Activated CD4-positive, alpha-beta T cell treated with anti-CD3 and anti-CD28 coated beads, Interleukin-2, amount 50 U/mL, for 48 hours (primary cell): ENCODE data around the gene LRCH1.
A peak's percentile ranks its signal among the peaks of the same experiment; 100 is the strongest.
"Not testable (repeated sequence)": the region's sequence is repeated elsewhere in the genome, so short reads cannot be mapped to it uniquely, and the experiment has no call there.

Experiments used
- DNase-seq, 2 experiments: peaks; one replicate each; pipeline ENCODE4 v3.0.0-alpha.2; 2020

The LRCH1 gene

DNA sequence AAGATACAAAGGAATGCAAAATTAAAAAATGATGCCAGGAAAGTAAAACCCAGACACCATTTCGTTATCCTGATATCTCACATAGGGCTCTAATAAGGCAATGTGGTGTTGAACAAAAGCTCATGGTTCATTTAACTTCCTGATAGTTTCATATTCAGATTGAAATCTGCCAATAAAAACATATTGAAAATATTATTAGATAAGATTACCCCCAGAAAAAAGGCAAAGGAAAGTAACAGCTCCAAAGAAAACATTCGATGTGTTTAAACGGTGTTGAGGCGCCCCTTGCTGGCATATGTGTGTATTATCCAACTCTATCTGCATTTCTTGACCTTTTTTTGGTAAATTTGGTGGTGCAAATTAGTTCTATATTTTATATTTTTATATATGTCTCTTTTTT is 168.1 kb downstream of the LRCH1 start:
- DNase-seq, result peak; percentile 37 to 45

GRCh38 chr13:46726347-46726746 is 173.4 kb downstream of the LRCH1 start:
- DNase-seq, result no peak

GRCh38 chr13:46728777-46729176 is 175.8 kb downstream of the LRCH1 start:
- DNase-seq, result peak; percentile 21 to 40

GRCh38 chr13:46731535-46731934 is 178.6 kb downstream of the LRCH1 start:
- no peak for DNase-seq

- no peak for DNase-seq
Observed at GRCh38 chr13:46735425-46735824, 182.5 kb downstream of the LRCH1 start.

DNA sequence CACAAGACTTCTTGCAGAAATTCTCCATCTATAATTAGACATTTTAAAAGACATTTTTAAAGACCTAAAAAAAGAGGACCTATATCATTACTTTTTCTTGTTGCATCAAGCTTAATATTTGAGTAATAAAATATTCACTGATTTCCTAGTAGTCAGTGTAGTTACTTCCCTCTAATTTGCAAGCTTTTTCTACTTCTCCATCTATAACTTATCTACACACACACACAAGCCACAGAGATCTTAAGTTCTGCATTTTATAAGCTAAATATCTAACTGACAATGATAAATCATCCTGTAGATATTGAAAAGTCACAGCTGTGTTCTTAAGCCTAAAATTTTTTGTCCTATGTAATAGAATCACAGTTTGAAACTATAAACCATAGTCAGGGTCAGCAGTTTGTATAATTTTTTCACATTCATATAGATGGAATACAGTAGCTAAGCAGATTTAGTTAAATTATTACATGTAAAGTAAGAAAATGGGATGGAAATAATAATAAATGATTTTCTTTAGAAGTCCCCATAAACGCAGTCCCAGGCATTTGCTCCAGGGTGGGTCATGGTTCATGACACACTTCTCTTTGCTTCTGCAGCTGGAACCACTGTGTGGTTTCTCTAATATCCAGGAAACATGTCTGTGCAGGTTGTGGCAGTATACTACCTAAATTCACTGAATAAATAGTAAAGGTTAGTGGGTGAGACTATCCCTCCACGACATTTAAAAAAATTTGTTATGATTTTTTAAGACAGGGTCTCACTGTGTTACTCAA is 183.8 kb downstream of the LRCH1 start:
- no peak for DNase-seq

- no peak for DNase-seq
Observed at GRCh38 chr13:46738055-46738454, 185.1 kb downstream of the LRCH1 start.

GRCh38 chr13:46738766-46739165 is 185.8 kb downstream of the LRCH1 start:
- DNase-seq, result no peak

DNA sequence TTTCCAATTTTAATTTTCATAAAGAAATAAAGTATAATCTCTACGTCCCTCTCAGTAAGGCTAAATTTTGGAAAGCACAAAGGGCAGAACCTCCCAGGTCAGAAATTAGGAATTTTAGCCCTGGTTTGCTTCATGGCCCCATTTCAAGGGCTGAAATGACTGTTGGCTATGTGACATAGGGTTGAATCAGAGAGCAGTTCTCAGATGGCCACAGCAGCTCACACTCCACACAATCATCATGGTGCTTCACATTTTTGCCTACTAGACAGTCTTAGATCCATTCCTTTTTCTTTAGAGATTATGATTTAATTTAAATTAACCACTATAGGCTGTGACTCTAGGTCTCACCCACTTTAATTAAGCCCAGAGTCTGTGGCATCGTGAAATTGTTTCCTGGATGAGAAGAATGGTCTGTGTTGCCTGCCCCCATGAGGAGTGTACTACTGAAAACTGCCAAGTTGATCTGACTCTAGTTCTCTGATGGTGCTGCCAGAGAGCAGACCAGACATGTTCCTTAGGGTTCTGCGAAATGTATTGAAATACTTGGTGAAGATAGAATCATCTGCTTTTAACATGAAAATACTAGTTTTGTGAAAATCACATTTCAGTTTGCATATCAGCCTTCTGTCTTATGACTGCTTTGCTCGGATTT is 186.6 kb downstream of the LRCH1 start:
- no peak for DNase-seq

GRCh38 chr13:46743191-46743590 is 190.2 kb downstream of the LRCH1 start:
- DNase-seq, result no peak

GRCh38 chr13:46745062-46745461 is 192.1 kb downstream of the LRCH1 start:
- DNase-seq, result no peak

- no peak for DNase-seq
Observed at GRCh38 chr13:46745706-46746105, 192.7 kb downstream of the LRCH1 start.

DNA sequence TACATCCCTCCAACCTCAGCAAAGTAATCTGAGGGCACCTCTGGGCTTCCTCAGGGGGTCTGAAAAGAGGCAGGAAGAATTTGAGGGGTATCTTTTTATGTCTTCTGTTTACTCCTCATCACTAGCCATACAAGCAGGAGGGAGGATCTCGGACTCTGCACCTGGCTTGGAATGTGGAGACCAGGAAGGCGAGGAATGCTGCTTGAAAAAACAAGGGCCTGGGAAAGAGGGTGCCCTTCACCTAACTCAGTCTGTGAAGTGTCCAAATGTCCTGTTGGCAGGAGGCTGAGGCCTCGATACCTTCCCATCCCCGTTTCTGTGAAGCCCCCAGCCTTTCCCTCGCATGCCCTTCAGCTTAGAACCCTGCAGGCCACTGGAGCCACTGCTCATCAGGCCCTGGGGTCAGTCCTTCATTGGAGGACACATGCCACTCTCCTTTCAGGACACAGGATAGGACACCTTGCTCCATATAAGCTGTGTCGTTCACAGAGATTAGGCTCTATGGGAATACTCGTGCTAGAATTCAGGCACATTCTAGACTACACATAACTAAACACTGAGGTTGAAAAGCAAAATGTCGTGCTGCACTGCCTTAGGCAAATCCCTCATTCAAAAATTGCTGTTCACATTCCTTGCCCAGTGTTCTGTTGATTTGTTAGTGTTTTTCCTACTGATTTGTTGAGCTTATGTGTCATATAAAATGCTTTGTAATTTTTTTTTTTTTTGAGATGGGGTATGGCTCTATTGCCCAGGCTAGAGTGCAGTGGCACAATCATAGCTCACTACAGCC is 194.3 kb downstream of the LRCH1 start:
- no peak for DNase-seq

GRCh38 chr13:46748300-46748699 is 195.3 kb downstream of the LRCH1 start:
- DNase-seq, result no peak

DNA sequence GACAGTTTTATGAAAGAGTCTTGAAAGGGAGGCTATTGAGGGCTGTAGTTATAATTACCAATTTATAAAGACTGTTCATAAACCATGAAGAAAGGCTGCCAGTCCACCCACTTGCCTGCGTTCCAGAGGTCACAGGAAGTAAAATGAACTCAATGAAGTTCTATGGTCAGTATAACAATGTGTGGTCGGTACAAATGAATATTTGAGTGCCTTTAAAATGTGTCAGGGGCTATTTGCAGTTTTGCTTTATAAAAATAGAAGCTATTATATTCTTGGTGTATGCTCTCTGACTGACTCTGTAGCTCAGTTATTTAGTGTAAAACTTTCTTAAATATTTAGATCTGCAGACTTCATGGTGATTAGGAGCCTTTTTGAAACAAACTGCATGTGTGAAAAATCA is 197.0 kb downstream of the LRCH1 start:
- no peak for DNase-seq

- DNase-seq, result peak; percentile 52 to 60
Observed at GRCh38 chr13:46751811-46752635, 199.1 kb downstream of the LRCH1 start.

DNA sequence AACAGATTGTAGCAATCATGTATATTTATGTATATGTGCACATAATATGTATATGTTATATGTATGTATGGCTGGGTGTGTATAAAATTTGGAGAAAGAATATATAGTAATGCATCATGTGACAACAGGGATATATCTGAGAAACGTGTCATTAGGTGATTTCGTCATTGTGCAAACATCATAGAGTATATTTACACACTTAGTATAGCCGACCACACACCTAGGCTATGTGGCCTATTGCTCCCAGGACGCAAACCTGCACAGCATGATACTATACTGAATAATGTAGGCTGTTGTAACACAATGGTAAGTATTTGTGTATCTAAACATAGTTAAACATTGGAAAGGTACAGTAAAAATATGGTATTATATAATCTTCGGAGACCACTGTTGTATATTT is 200.2 kb downstream of the LRCH1 start:
- no peak for DNase-seq

GRCh38 chr13:46753917-46754316 is 200.9 kb downstream of the LRCH1 start:
- no peak for DNase-seq

DNA sequence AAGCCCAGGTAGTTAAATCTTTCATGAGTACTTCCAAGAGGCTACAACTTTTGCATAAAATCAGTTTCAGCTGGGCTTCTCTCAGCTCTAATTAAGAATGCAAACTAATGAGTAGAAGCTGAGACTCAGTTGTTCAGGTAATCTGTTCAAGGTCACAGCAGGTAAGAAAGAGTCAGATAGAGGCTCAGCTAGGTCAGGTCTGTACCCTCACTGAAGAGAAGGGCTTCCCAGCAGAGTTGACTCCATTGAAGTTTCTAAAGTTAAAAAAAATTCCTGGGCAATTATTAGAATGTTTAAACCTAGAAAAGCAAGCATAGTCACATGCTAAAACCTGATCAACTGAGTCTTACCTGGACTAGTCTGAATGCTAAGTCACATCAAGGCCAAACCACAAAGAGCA is 201.8 kb downstream of the LRCH1 start:
- DNase-seq, result no peak

- DNase-seq, result not testable (repeated sequence)
Observed at GRCh38 chr13:46755508-46755907, 202.5 kb downstream of the LRCH1 start.

DNA sequence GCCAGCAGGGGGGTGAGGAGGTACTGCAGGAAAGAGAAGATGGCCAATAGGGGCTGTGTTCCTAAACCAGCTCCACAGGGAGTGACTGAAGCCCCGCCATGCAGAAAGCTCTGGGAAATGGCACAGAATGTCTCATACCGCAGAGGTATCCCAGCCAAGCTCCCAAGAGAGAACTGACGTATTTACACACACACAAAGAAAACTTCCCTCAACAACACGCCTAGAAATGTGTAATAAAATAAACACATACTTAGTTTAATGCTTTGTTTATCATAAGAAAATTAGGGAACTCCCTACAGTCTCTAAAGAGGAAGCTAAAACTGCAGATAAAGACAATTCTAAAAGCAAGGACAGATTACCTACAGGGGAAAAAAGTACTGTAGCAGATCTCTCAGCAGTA is 204.0 kb downstream of the LRCH1 start:
- DNase-seq, result no peak

- DNase-seq, result no peak
Observed at GRCh38 chr13:46757640-46758039, 204.7 kb downstream of the LRCH1 start.

DNA sequence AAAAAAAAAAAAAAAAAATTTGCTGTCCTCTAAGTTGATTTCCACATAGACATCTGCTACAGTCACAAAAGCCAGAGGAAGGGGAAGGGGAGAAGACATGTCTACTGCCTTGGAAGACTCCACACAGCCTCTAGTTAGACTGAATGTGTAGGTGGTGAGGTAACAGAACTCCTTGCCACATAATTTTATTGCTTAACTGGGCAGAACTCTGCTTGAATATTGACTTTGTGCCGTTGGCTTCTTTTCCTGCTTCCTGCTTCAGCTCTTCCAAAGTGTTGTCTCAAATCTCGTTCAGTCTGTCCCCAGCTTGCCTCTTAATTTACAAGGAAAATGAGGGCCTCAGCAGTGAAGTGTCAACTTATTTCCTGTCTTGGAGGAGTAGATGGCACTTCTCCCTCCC is 206.9 kb downstream of the LRCH1 start:
- no peak for DNase-seq
